K562 (cell line): ENCODE measurements around the gene SNRPD2. TPM values are rescaled to one million over a fixed set of nuclear protein-coding genes. Genes with fewer than 3 reads are reported as not detected.
A peak's percentile ranks its signal among the peaks of the same experiment; 100 is the strongest.

Source experiments
- CTBP1 ChIP-seq: fragments of 450-650 bp; IDR thresholded peaks from 2 replicates; pipeline ENCODE4 v1.6.1; 2016; ENCODE audit warnings: borderline replicate concordance
- CXXC5 ChIP-seq: fragments of 250-450 bp; sonication (Bioruptor Pico); IDR thresholded peaks from 2 replicates; pipeline ENCODE4 v1.8.0; 2022; ENCODE audit warnings: inconsistent platforms, mild to moderate bottlenecking, moderate library complexity
- EGR1 ChIP-seq: fragments of 450-650 bp; conservative IDR thresholded peaks from 2 replicates; pipeline ENCODE4 v1.6.1; 2017; ENCODE audit warnings: mild to moderate bottlenecking
- KAT7 ChIP-seq: sonication (generic); formaldehyde crosslinking; IDR thresholded peaks from 2 replicates; pipeline ENCODE4 v1.8.0; 2022; ENCODE audit warnings: missing genetic modification reagents, mild to moderate bottlenecking, borderline replicate concordance
- KDM1A ChIP-seq, 2 experiments: fragments of 450-650 bp; IDR thresholded peaks; 2 replicates each; pipeline ENCODE4 v1.6.1; 2016; ENCODE audit warnings: mild to moderate bottlenecking in 2 of 2
- KDM4B ChIP-seq, 2 experiments: fragments of 450-650 bp in 1 of 2; sonication (generic) in 1 of 2; IDR thresholded peaks; 2 replicates each; pipeline ENCODE4 v1.6.1; 2016 to 2017; ENCODE audit warnings: borderline replicate concordance in 2 of 2, antibody characterized with exemption in 1 of 2, low read depth in 1 of 2, mild to moderate bottlenecking in 1 of 2
- NR0B1 ChIP-seq: fragments of 450-650 bp; IDR thresholded peaks from one replicate; pipeline ENCODE4 v1.6.1; 2018; ENCODE audit warnings: mild to moderate bottlenecking, moderate library complexity; ENCODE audit not compliant: partially characterized antibody
- PHTF2 ChIP-seq: fragments of 250-450 bp; sonication (Bioruptor Pico); IDR thresholded peaks from 2 replicates; pipeline ENCODE4 v1.5.0; 2021; ENCODE audit warnings: mild to moderate bottlenecking
- PYGO2 ChIP-seq: fragments of 450-650 bp; IDR thresholded peaks from 2 replicates; pipeline ENCODE4 v1.6.1; 2016; ENCODE audit warnings: mild to moderate bottlenecking, missing genetic modification characterization, moderate library complexity, missing compliant biosample characterization
- RREB1 ChIP-seq: fragments of 250-450 bp; sonication (Bioruptor Pico); IDR thresholded peaks from 2 replicates; pipeline ENCODE4 v1.4.0; 2020
- TEAD2 ChIP-seq: fragments of 450-650 bp; IDR thresholded peaks from 2 replicates; pipeline ENCODE4 v1.6.1; 2016; ENCODE audit warnings: missing genetic modification characterization, control low read depth, missing compliant biosample characterization
- THRAP3 ChIP-seq: fragments of 450-650 bp; IDR thresholded peaks from 2 replicates; pipeline ENCODE4 v1.6.1; 2016; ENCODE audit warnings: mild to moderate bottlenecking, inconsistent platforms, borderline replicate concordance
- ZBTB8A ChIP-seq: fragments of 450-650 bp; IDR thresholded peaks from 2 replicates; pipeline ENCODE4 v1.6.1; 2018; ENCODE audit warnings: mild to moderate bottlenecking, moderate library complexity; ENCODE audit not compliant: partially characterized antibody
- ZNF24 ChIP-seq: fragments of 450-650 bp; IDR thresholded peaks from 2 replicates; pipeline ENCODE4 v1.6.1; 2016
- ZNF253 ChIP-seq: fragments of 250-450 bp; sonication (Bioruptor Pico); conservative IDR thresholded peaks from 2 replicates; pipeline ENCODE4 v1.6.1; 2021; ENCODE audit warnings: mild to moderate bottlenecking
- ZNF263 ChIP-seq: sonication (generic); formaldehyde crosslinking; IDR thresholded peaks from 2 replicates; pipeline ENCODE4 v1.8.0; 2022; ENCODE audit warnings: mild to moderate bottlenecking, missing genetic modification reagents, borderline replicate concordance
- ZNF639 ChIP-seq, 2 experiments: fragments of 200-800 bp in 1 of 2; sonication (Bioruptor generic) in 1 of 2; sonication (generic) in 1 of 2; formaldehyde crosslinking in 1 of 2; IDR thresholded peaks in 1 of 2; conservative IDR thresholded peaks in 1 of 2; 2 replicates each; pipeline versions ENCODE4 v1.5.0 to v1.6.1; 2016 to 2020; ENCODE audit warnings: missing compliant biosample characterization in 1 of 2, missing genetic modification characterization in 1 of 2, missing genetic modification reagents in 1 of 2
- ZNF707 ChIP-seq: fragments of 250-450 bp; sonication (Bioruptor Pico); conservative IDR thresholded peaks from 2 replicates; pipeline ENCODE4 v1.8.0; 2022; ENCODE audit warnings: inconsistent platforms, mild to moderate bottlenecking, moderate library complexity
- polyA plus RNA-seq, 8 experiments: library from polyadenylated mRNA; depleted of rRNA in 4 of 8; stranded (reverse) in 5 of 8; unstranded in 3 of 8; fragments of >200 nt; fragmentation: Nextera tagmentation in 2 of 8; fragmentation: Illumina TruSeq in 1 of 8; extraction: Ambion mirVana in 2 of 8; extraction: Trizol in 1 of 8; gene quantifications; 2 replicates each; pipeline versions ENCODE4 v1.2.1 to v1.2.3, GENCODE V29; 2011 to 2014; ENCODE audit warnings: inconsistent platforms in 1 of 8, missing spikeins in 1 of 8
- total RNA-seq, 7 experiments: library from RNA; depleted of rRNA in 6 of 7; stranded (reverse); fragments of >200 nt in 6 of 7; fragmentation: Illumina TruSeq in 2 of 7; extraction: Trizol in 2 of 7; gene quantifications; 2 replicates each; pipeline versions ENCODE4 v1.2.1 to v1.2.3, GENCODE V29; 2011 to 2021; ENCODE audit warnings: low replicate concordance in 1 of 7

The SNRPD2 gene
- total and polyA plus RNA-seq, 9 of the 15 experiments (the other 6 are each of a cell fraction or from before 2014, with no cell fraction given), result 728 to 4,411 (median 1,029) TPM

- no peak for TF ChIP-seq ZNF639 (CRISPR knock-in tag; conservative IDR thresholded peaks at IDR 0.05 in 1 of 2, IDR thresholded peaks at IDR 0.05 in 1 of 2)
- TF ChIP-seq PHTF2, result no peak
- no peak for TF ChIP-seq CXXC5 (CRISPR knock-in tag)
- peak; percentile 68 to 81 for TF ChIP-seq KDM1A (IDR thresholded peaks at IDR 0.05)
- TF ChIP-seq RREB1 (CRISPR knock-in tag), result no peak
- no peak for TF ChIP-seq ZNF263 (CRISPR knock-in tag)
- TF ChIP-seq ZNF253, result no peak
- TF ChIP-seq EGR1, result peak; percentile 70
- no peak for TF ChIP-seq THRAP3
- TF ChIP-seq TEAD2 (tag), result no peak
- TF ChIP-seq KAT7 (CRISPR knock-in tag), result no peak
- no peak for TF ChIP-seq ZBTB8A
- no peak for TF ChIP-seq KDM4B (IDR thresholded peaks at IDR 0.05; ENCODE audit: borderline replicate concordance in 2 of 2, low read depth in 1 of 2)
- no peak for TF ChIP-seq NR0B1
- no peak for TF ChIP-seq PYGO2 (tag)
- no peak for TF ChIP-seq ZNF24
- TF ChIP-seq CTBP1, result no peak
- TF ChIP-seq ZNF707 (CRISPR knock-in tag), result no peak
Measured at GRCh38 chr19:45729800-45730290, 38.1 kb upstream of the SNRPD2 start (continued).
